NCI-H1417 treated with DMSO at 0.1 percent for 48 hours (cell line): ENCODE measurements around the gene PSG3.
"Not testable (repeated sequence)": the region's sequence is repeated elsewhere in the genome, so short reads cannot be mapped to it uniquely, and the experiment has no call there.

Experiments used
- DNase-seq: peaks from one replicate; lab custom pipeline; 2025; lab: John Stamatoyannopoulos, UW

Gene PSG3

GRCh38 chr19:42740381-42740780 is at the start of gene PSG3:
Gene PSG3 (minus strand): TSS chr19:42740481. CDS start chr19:42740384, 97 bp downstream.
- not testable (repeated sequence) for DNase-seq

GRCh38 chr19:42788766-42789165 is 48.5 kb upstream of the PSG3 start:
- DNase-seq = not testable (repeated sequence)

GRCh38 chr19:42787766-42788165 is 47.5 kb upstream of the PSG3 start:
- DNase-seq = not testable (repeated sequence)

GRCh38 chr19:42776750-42777612 is 36.7 kb upstream of the PSG3 start:
- not testable (repeated sequence) for DNase-seq

GRCh38 chr19:42774510-42775158 is 34.4 kb upstream of the PSG3 start:
- not testable (repeated sequence) for DNase-seq

- not testable (repeated sequence) for DNase-seq
These were observed 27.0 kb upstream of the PSG3 start for GRCh38 chr19:42767319-42767718.

GRCh38 chr19:42766871-42767270 is 26.6 kb upstream of the PSG3 start:
- not testable (repeated sequence) for DNase-seq

- no peak for DNase-seq
These were observed 24.6 kb upstream of the PSG3 start for GRCh38 chr19:42764836-42765235.

- no peak for DNase-seq
These were observed 22.5 kb upstream of the PSG3 start for GRCh38 chr19:42762789-42763188.

- DNase-seq = not testable (repeated sequence)
These were observed 21.6 kb upstream of the PSG3 start for GRCh38 chr19:42761924-42762295.

- not testable (repeated sequence) for DNase-seq
These were observed 21.0 kb upstream of the PSG3 start for GRCh38 chr19:42760954-42761923.

- not testable (repeated sequence) for DNase-seq
These were observed 18.4 kb upstream of the PSG3 start for GRCh38 chr19:42758667-42759066.

GRCh38 chr19:42752246-42752645 is 12.0 kb upstream of the PSG3 start:
- DNase-seq = not testable (repeated sequence)

- not testable (repeated sequence) for DNase-seq
These were observed 1.7 kb upstream of the PSG3 start for GRCh38 chr19:42741726-42742607.

GRCh38 chr19:42737581-42738011 is 2.7 kb downstream of the PSG3 start:
- DNase-seq = not testable (repeated sequence)

GRCh38 chr19:42728341-42728740 is 11.9 kb downstream of the PSG3 start:
- DNase-seq = not testable (repeated sequence)

GRCh38 chr19:42714000-42714399 is 26.3 kb downstream of the PSG3 start:
- not testable (repeated sequence) for DNase-seq

- DNase-seq = not testable (repeated sequence)
These were observed 27.5 kb downstream of the PSG3 start for GRCh38 chr19:42712753-42713152.

GRCh38 chr19:42710986-42711385 is 29.3 kb downstream of the PSG3 start:
- DNase-seq = not testable (repeated sequence)

GRCh38 chr19:42697884-42698283 is 42.4 kb downstream of the PSG3 start:
- no peak for DNase-seq
